T-helper 9 cell (primary cell): ENCODE measurements around the gene DPYD.

Experiments used
- DNase-seq: peaks from one replicate; pipeline ENCODE4 v3.0.0-alpha.2; 2020

DPYD gene

DNA sequence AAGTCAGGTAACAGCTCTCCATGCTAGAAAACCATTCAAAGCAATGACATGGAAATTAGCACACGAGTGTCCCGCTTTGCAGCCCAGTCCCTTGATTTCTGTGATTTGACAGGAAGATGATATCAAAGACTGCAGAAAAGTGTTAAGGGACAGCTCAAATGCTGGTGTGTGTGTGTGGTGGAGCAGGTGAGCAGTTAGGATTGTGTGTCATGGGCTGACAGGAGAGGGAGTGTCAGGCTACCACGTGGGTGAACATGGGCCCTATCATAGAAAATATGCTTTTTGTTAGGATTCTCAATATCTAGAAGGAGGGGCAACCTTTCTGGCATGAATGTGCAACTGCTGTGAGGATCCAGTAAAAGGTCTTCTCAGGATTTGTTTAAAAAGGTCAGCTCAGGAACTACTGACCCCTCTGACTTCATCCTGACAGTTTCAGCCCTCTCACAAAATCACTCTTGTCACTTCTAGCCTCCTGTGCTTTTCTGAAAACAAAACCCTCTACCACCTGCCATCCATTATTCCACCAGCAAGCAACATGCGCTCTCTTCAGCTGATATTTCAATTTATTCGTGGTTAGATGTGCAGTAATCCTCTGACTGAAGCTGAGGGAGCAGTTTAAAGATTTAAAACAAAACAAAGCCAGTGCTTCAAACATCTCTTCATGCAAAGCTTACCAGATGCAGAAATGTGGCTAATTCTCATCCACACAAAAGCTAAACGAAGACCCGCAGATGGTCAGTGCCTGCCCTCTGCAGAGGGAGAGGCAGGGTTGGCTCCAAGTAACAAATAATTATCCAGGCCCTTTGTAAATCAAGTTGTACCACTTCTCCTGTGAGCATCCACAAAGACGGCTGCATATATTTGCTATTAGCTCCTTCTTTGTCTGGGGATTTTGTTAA is 801.3 kb downstream of the DPYD start:
- DNase-seq: no peak

DNA sequence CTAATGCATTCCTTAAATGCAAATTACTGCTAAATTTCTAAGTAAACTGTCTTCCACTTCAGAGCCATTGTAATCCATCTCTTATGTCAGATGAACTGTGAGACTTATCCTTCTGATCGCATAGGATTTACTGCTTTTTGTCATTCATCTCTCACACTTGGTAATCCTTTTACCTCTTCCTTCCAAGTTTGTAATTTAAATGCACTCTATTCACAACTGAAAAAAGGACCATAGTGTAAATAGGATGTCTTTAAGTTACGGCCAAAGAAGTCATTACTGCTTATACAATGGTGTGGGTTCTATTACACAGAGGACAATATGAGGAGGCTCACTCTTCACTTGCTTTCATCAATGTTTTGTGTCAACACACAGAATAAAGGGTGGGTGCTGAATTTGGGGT is 806.0 kb downstream of the DPYD start:
- no peak for DNase-seq

DNA sequence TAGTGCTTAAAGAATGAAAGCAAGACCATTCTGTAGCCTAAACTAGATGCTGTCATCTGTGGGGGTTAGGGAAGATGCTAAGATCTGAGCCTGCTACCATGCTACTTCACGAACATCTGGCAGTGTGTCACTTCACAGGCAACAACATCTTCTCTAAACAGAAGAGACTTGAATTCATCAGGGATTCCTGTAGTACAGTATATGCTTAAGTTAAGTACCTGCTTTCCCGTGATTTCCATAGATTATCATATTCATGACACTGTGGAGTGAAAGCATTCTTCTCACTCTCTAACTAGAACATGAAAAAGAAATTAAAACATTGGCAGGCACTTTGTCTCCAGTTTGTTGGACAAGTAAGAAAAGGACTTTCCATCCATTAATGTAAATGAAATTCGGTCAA is 808.4 kb downstream of the DPYD start:
- no peak for DNase-seq

DNA sequence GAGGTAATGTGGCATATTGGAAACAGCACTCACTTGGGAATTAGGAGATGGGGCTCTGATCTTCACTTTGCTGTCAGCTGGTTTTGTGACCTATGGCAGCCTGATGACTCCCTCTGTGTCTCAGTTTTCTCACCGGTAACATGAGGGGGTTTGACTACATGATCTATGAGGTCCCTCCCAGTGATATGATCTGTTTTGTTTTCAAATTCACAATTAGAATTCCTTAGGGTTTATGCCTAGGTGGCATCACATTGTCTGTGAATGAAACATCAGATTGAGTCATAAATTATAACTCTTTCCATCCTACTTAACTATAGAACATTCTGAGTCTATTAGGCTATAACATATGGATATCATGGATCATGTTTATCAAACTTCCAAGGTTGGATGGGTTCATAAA is 812.7 kb downstream of the DPYD start:
- DNase-seq: no peak

DNA sequence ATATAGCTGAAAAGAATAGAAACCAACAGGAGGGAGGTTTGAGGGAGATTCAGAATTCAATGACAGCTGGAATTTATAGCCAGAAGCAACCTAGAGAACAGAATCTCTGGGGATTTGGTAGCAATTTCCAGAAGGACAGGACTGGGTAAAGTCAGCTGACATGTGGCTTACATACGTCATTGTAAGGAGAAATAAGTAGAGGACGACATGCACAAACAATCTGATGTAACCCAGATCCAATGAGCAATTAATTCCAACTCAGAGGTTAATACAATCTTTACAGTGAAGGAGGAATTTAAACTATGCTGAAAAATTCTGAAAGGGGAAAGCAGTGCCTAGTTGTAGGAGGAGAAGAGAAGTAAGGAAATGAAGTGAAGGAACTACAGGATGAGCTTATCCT is 815.3 kb downstream of the DPYD start:
- DNase-seq: no peak

DNA sequence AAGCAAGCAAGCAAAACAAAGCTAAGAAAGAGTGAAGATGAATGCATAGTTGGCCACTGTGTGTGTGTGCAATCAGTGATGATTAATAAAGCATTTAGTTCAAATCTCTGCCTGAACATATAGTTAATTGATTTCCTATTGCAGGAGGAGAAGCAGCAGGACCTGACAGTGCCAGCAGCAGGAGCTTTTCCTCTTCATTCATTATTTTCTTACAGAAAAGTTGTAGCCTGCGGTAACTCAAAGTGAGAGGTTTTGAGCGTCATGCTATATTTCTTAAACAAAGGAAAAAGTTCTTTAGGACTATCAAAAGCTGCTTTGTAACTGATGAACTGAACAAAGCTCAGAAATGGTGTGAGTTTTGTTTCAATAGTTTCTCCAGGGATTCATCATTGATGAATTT is 819.3 kb downstream of the DPYD start:
- no peak for DNase-seq

DNA sequence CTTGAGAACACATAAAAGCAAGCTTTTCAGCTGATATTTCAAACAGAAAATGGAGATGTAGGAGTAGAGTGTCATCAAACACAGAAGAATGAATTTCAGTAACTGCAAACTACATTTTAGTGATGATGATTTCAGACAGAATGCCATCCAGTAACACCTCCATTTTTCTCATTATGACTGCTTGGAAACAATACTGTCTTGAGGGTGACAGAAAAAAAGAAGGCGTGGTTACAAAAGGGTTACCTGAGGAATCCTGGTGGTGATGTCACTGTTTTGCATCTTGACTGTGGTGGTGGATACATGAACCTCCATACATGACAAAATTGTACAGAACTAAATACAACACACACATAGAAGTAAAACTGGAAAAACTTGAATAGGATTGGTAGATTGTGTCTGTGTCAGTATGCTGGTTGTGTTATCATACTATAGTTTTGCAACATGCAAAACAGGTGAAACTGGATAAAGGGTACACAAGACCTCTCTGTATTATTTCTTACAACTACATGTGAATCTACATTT is 823.4 kb downstream of the DPYD start:
- no peak for DNase-seq

DNA sequence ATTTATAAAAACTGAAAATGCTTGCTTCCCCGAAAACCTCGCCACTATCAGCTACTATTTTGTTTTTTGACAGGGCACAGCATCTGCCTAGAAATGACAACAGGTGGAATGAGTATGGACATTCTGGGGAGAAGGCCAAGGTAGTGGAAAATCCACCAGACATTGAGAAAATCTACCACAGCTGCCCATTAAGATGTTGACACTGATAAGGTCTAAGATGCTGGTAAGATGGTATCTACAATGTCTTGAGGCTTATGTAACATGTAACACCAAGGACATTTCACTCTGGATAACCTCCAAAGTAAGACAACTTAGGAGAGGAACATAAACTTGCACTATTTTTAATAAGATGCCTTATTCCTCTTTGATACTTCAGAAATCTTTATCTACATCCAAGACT is 825.1 kb downstream of the DPYD start:
- no peak for DNase-seq

DNA sequence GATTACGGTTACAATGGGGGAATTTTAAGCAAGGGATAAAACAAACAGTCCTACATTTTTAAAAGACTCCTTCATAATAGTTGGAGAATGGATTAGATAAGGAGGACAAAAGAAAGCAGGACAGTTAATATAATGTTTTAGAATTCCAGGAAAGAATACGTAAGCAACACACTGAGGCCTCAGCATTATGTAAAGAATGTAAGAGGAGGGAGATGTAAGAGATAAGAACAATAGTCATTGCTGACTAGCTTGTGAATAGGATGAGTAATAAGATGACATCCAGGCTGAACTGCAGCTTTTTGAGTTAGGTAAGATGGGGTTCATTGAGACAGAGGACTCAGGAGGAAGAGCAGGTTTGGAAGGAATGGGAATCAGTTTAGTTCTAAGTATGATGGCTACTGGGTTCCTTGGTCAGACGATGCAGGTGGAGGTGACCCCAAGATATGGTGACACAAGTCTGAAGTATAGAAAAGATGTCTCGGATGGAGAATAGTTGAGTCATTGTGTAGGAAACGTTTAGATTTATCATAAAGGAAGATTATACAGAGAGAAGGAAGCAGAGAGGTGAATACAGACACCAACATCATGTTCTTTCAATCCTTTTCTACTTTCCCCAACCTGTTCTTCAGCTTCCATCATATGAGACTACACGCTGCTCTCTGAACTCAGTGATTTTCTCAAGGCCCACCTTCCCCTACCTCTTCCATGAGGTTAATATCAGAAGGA is 826.4 kb downstream of the DPYD start:
- DNase-seq: no peak

DNA sequence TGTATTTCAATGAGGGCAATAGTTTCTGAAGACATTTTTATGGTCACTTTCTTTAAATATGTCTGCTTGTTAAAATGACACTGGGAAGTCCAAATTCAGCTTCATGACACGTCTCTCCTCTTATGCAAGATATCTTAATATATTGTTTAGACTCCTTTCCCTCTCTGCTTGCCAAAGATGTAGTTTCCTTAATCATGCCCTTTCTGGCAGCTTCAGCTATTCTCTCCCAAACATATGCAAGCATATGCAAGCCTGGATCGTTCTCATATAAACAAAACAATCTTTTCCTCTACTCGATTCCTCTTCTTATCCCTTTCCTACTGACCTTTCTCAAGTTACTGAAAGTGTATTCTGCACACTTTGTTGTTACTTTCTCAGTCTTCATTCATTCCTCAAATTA is 827.1 kb downstream of the DPYD start:
- DNase-seq: no peak

DNA sequence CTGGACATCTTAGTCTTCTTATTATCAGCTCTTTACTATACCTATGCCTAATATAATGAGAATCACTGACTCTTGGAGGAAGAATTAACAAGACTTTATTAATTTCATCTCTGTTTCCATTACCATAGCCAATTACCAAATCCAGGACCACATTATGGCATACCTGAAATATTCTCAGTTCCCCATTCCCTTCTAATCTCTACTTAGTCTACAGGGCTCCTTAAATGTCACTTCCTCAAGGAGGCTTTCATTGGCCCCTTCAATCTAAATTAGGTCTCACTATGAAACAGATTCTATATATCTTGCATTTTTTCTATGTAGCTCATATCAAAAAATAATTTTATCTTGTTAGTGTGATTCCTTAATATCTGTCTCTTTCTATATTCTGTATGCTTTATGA is 828.0 kb downstream of the DPYD start:
- no peak for DNase-seq

DNA sequence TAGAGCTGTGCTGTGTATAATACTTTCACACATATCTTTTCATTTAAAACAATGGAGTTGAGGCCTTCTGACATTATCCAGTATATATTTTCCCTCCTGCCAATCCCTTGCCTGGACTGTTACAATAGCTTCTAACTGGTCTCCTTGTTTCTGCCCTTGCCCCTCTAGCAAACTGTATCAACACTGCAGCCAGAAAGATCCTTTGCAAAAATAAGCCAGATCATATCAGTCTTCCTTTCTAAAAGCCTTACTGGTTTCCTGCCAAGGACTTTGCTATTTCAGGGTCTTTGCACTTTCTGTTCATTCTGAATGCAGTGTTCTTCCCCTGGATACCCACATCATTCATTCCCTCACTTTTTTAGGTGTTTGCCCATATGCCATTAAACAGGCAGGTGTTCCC is 829.2 kb downstream of the DPYD start:
- DNase-seq: no peak

DNA sequence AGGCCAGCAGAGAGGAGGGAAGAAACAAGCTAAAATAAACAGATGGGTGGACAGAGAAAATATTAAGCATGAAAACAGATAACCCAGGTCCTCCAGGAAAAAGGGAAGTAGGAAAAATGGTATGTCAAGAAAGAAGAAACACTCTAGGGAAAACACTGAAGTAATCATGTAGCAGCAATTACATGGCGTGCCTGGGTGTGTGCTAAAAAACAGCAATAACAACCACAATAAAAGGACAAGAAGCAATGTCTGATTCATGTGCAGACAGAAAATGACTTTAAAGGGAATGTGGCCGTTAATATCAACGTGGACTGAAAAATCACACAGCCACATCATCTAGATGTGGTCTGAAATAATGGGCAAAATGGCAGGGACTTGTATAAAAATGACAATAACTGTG is 829.6 kb downstream of the DPYD start:
- DNase-seq: no peak

DNA sequence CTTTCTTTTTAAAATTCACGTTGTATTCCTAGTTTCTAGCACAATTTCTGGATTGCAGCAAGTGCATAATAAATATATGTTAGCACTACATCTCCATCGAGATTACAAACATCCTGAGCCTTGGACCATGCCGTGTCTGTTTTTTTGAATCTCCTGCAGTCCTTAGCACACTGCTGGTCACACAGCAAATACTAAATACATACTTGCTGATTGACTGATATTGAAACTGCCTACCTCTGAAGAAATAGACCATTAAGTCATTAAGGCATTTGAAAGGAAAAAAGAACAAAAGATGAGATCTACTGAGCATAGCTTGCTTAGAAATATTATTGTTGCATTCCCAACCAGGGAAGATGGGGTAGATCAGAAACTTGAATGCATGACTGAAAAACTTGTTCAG is 830.1 kb downstream of the DPYD start:
- no peak for DNase-seq

DNA sequence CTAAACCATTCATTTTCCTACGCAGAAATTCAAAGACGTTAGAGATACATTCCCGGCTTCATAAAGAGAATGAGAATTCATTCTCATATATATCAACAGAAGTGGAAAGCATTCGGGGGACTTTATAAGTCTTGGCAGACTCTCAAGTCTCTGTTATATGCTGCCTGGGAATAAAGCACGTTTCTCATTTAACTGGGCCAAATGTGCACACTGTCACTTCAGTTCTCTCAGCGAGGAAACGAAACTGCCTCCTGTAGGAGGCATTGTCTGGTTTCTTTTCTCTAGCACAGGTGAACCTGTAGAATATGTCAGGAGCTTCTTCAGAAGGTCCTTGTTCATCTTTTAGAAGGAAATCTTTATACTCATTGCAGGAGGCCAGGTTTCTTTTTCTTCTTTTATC is 831.7 kb downstream of the DPYD start:
- no peak for DNase-seq

DNA sequence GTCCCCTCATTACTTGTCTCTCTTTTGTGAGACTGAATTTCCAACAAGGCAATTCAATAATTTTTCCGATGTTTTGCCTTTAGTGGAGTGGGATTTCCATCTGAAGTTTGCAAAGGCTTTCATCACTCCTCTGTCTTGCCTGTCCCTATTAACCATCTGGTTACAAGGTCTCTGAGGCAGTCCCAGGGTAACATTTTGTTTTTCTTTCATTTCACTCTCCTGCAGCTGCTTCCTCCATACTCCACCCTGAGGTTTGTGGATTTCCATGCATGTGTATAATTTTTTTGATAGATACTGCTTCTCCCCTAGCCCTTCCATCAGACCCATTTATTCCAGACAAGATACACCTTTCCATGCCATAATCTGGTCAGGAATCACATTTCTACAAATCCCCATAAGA is 832.4 kb downstream of the DPYD start:
- DNase-seq: no peak

DNA sequence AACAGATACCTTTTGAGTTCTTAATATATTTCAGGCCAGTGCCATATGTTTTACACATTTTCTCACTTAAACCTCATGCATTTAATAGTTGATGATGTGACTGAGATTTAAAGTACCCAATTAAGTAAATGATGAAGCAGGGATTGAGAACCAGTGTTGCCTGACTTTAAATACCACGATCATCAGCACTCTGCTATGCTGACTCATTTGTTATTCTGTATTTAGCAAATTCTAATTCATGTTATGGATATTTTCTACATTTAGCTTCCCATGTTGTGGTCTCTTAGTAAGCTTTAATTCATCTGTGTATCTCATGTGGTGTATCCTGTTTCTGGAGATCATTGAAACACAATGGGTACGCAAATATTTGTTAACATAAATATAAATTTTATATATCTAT is 836.3 kb downstream of the DPYD start:
- no peak for DNase-seq

DNA sequence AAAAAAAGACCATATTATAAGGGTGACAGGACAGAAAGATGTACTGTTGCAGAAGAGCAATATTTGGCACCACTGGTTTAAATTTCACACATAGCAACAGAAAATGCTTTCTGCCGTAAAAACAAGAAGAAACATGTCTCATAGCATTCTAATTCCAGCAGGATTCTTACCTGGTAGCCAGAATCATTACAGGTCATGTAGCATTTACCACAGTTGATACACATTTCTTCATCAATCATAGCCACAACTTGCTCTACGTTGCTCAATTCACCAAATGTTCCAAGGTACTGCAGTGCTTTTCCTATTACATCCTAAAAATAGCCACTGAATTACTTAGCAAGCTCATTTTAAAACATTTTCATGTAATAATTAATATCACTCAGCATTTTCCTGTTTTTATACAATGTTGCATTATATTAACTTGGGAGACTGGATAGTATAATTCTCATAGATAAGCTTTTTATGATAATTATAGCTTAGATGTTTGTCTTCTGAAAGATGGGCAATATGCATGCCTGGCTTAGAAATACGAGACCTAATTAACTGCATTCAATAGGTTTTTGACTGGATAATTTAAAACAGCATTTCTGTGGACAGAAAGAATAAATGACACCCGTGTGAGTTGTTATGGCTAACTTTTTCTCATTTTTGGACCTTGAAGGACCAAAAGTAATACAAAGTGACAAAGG is 838.5 kb downstream of the DPYD start:
- DNase-seq: no peak

DNA sequence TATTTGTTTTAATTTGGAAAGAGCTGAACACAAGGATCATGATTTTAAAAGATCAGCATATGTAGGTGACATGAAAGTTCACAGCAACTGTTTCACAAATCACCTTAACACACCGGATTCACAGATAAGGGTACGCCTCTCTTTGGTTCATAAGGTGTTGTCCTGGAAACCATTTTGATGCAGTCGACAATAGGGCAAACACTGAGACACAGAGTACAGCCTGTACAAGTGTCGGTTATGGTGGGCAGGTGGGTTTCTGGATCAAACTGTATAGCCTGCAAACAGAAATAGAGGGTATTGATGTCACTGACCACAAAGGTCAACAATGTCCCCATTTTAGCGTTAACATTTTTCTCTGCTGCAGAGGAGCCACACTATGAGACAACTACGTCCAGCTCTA is 842.0 kb downstream of the DPYD start:
- DNase-seq: no peak

DNA sequence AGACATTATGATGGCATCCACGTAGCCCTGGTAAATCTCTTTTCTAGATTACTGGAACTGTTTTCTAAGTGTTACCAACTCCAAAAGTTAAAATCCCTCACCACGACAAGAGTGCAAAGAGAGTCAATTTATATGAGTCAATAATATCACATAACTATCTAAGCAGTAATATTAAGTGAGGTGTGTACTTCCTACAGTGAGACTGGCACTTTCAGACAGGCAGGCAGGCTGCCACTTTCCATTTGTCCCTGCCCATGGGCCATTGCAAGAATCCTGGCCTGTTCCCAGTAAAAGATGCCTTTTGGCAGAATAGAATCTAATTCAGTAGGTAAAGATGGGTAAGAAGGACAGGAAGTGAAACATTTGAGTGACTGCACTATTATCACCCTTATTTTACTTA is 843.6 kb downstream of the DPYD start:
- no peak for DNase-seq

DNA sequence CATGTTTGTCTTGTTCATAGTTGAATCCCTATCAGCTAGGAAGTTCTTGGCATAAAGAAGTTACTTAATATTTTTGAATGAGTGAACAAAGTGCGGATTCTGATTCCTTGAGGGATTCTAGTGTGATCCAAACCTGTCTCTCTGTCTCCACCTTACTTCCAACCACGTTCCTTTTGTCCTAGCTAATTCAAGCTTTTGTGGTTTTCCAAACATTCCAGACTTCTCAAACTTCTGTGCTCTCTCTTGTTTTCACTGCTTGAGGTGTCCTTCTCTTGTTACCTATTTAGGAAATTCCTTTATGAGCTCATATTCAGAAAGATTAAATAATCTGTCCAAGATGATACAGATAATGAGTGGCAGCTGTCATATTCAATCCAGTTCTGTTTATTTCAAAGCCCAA is 846.1 kb downstream of the DPYD start:
- no peak for DNase-seq

DNA sequence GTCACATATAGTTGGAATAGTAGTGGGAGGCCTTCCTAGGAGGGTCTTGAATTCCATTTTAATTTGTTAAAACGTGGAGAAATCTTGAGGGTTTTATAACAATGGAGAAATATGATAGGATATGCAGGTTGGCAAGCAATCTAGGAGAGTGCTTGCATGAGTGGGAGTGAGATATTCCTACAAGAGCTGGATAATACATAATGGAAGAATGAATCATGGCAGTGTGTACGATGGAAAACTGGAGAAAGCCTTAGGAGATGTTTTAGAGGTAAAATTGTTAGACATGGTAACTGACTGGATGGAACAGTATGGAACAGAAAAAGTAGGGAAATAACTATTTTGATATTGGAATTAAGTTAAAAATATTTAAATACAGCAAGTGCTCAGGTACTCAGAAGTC is 846.9 kb downstream of the DPYD start:
- DNase-seq: no peak

DNA sequence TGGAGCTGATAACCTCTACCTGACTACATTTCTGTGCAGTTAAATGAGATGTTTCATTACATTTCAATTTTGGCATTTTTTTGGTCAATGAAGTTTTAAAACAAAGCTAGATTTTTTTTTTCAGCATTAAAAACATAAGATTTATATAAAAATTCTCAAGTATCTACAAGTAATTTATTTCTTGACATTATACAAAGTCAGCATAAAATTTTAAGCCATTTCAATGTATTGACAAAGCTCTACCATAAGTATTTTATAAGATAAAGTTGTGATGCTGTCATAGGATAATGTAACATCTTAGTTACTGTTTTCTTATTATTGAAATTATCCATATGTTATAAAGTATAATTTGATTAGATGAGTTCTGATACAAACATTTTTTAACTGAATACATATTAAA is 847.7 kb downstream of the DPYD start:
- DNase-seq: no peak

DNA sequence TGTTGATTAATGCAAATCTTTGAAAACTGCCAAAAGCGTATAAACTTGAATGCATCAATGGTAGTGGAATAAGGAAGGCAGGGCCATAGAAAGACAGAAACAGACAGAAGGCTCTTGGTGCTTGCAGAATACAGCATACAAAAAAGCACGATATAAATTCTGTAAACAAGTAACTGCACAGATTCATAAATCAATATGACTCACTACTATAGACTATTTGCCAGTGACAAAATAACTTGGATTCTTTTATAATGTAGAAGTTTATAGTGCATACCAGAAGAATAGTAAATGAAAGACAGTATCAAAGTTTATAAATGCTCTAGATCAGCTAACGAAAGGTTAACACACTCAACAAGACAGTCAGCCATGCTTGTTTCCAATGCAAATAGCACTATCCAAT is 849.7 kb downstream of the DPYD start:
- no peak for DNase-seq
